ENCODE data around the gene AIG1. TPM values are rescaled to one million over a fixed set of nuclear protein-coding genes. Genes with fewer than 3 reads are reported as not detected.

AIG1 gene
- total RNA-seq, 1 donor from 2014 or later, result 7.2 TPM

DNA sequence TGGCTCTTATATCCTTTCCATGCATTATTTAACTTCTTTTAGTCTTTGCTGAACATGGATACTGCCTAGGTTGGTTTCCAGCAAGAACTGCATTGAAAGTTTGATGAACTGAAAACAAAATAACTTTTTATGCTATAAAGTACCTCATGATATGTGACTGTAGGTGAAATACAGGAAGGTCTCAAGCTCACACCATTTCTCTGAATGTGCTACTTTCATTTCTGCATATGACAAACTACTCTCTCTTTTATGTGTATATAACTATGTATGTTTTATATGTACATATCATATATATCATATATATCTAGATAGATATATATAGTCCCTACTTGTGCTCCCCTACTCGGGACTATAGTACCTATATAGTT lies 65.9 kb downstream of the AIG1 start:
- no peak overlapping the region for H3K27ac Mint-ChIP-seq
- DNase-seq (no peak), ATAC-seq (ENCODE audit: low read depth) (no peak)
- TF ChIP-seq, protein P1, sequence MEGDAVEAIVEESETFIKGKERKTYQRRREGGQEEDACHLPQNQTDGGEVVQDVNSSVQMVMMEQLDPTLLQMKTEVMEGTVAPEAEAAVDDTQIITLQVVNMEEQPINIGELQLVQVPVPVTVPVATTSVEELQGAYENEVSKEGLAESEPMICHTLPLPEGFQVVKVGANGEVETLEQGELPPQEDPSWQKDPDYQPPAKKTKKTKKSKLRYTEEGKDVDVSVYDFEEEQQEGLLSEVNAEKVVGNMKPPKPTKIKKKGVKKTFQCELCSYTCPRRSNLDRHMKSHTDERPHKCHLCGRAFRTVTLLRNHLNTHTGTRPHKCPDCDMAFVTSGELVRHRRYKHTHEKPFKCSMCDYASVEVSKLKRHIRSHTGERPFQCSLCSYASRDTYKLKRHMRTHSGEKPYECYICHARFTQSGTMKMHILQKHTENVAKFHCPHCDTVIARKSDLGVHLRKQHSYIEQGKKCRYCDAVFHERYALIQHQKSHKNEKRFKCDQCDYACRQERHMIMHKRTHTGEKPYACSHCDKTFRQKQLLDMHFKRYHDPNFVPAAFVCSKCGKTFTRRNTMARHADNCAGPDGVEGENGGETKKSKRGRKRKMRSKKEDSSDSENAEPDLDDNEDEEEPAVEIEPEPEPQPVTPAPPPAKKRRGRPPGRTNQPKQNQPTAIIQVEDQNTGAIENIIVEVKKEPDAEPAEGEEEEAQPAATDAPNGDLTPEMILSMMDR (IDR thresholded peaks at IDR 0.05), result no peak
- ChIA-PET CTCF (no interaction called here), POLR2A (no interaction called here)
- no peak overlapping the region for H3K4me3 Mint-ChIP-seq
- no peaks in the 10 kb centered on the region for H3K27me3 Mint-ChIP-seq
- H3K36me3 Mint-ChIP-seq (ENCODE audit: low read depth), result peaks cover 5% of the 10 kb centered on the region
- intact Hi-C loops (cut with micrococcal nuclease), result no loop called here
- no peaks in the 10 kb centered on the region for H3K4me1 Mint-ChIP-seq
- H3K9me3 Mint-ChIP-seq, result peaks cover 8% of the 10 kb centered on the region

DNA sequence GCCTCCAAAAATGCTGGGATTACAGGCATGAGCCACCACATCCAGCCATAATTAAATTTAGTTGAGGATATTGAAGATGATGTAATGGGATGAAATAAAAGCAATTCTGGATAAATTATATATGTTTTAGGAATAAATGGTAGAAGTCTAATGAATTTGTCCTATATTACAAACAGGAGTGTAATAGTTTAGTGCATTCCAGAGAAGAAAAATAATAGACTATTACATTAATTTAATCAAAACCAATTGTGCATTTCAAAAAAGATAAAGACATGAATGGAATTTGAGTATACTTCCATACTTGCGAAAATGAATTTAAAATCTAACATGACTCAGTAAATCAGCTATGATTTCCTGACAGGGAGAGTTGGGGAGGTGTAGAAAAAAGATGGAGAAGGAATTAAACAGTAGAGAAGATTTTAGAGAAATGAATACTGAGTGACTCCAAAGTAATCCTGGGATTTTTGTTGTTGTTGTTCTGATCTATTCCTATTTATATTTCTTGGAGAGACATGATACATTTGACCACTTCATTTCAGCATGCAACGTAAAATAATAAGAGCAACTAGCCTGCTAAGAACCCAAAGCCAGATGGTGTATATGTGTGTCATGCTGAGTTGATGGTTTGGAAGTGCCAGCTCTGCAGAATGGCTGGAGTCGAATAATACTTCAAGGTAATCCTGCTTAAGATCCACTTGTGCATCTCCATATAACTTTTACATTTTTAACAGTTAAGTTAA lies 67.4 kb downstream of the AIG1 start:
- Mint-ChIP-seq H3K9me3 (peaks cover 9% of the 10 kb centered on the region), H3K27ac (no peak overlapping the region), H3K27me3 (no peaks in the 10 kb centered on the region), H3K4me3 (no peak overlapping the region), H3K36me3 (ENCODE audit: low read depth) (peaks cover 5% of the 10 kb centered on the region), H3K4me1 (no peaks in the 10 kb centered on the region)
- ChIA-PET CTCF (no interaction called here), POLR2A (no interaction called here)
- TF ChIP-seq, protein P1 (IDR thresholded peaks at IDR 0.05), result no peak
- DNase-seq (no peak), ATAC-seq (ENCODE audit: low read depth) (no peak)
- intact Hi-C loops (cut with micrococcal nuclease), result no loop called here

DNA sequence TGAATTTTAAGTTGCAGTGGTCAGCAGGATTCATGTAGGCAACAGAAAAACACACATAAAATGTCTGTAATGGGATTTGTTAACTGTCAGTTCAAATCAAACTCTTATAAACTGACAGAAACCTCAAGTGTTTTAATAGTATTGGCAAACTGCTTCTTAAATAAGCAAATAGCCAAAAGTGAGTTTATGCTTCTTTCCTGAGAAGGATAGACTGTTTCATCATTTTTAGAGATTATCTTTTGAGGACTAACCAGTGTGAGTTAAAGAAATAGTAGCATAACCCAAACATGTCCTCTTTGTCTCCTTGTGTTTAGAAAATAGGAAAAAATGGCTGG lies 68.0 kb downstream of the AIG1 start:
- DNase-seq (no peak), ATAC-seq (ENCODE audit: low read depth) (no peak)
- intact Hi-C loops (cut with micrococcal nuclease), result no loop called here
- Mint-ChIP-seq H3K4me1 (no peaks in the 10 kb centered on the region), H3K36me3 (ENCODE audit: low read depth) (peaks cover 5% of the 10 kb centered on the region), H3K9me3 (peaks cover 9% of the 10 kb centered on the region), H3K27me3 (no peaks in the 10 kb centered on the region), H3K27ac (no peak overlapping the region), H3K4me3 (no peak overlapping the region)
- ChIA-PET POLR2A (no interaction called here), CTCF (no interaction called here)
- TF ChIP-seq, protein P1 (IDR thresholded peaks at IDR 0.05), result no peak

DNA sequence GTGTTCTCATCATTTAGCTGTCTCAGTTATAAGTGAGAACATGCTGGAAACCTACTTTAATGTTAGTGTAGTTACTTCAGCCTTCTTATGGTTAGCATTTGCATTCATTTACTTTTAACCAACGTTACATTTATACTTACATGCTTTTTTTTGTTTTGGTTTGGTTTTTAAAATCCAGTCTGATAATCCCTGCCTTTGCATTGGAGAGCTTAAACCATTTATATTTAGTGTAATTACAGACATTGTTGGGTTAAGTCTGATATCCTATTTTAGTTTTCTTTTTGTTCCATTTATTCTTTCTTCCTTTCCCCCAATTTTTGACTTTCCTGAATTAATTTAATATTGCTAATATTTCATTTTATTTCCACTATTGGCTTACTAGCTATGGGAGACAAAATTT lies 70.2 kb downstream of the AIG1 start:
- no peak for ATAC-seq (ENCODE audit: low read depth)
- Mint-ChIP-seq H3K27ac (no peak overlapping the region), H3K4me3 (no peak overlapping the region), H3K36me3 (ENCODE audit: low read depth) (peaks cover 5% of the 10 kb centered on the region), H3K9me3 (peaks cover 9% of the 10 kb centered on the region), H3K27me3 (no peaks in the 10 kb centered on the region), H3K4me1 (no peaks in the 10 kb centered on the region)
- TF ChIP-seq, protein P1 (IDR thresholded peaks at IDR 0.05), result no peak
- intact Hi-C loops (cut with micrococcal nuclease), result no loop called here
- no peak for DNase-seq
- POLR2A ChIA-PET, result no interaction called here
- CTCF ChIA-PET, result no interaction called here

DNA sequence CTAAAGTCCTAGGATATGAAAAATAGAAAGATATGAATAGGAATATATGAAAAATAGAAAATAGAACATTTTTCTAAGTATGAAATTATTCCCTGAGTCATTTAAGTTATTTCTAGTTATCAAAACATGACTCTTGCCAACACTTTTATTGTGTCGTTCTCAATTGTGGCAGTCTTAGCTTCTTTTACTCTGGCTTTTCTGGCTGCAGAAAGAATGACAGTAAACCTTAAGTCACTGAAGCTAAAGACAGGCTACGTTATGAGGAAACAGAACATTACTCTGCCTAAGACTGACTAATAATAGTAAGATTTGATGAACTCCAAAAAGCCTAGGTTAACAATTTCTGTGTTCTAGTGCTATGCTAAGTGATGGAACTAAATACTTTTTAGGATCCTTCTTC lies 74.6 kb downstream of the AIG1 start:
- TF ChIP-seq, protein P1 (IDR thresholded peaks at IDR 0.05), result no peak
- Mint-ChIP-seq H3K4me1 (no peaks in the 10 kb centered on the region), H3K27ac (no peak overlapping the region), H3K4me3 (no peak overlapping the region), H3K9me3 (peaks cover 11% of the 10 kb centered on the region), H3K27me3 (no peaks in the 10 kb centered on the region), H3K36me3 (ENCODE audit: low read depth) (peaks cover 19% of the 10 kb centered on the region)
- intact Hi-C loops (cut with micrococcal nuclease), result no loop called here
- POLR2A ChIA-PET, result no interaction called here
- ATAC-seq (ENCODE audit: low read depth) (no peak), DNase-seq (no peak)
- CTCF ChIA-PET, result no interaction called here

Data from activated B cell treated with CpG ODN at 0.5 μM for 24 hours (primary cell).